Upper lobe of left lung (tissue), 4 donors: ENCODE measurements around the gene PIGV.

Experiments
- EP300 ChIP-seq, 4 donors: sonication (generic); formaldehyde crosslinking; IDR thresholded peaks; one replicate each; pipeline ENCODE4 v1.5.1; 2017; ENCODE audit warnings: antibody characterized with exemption in 4 of 4, control low read depth in 2 of 4
- POLR2AphosphoS5 ChIP-seq, 2 donors: sonication (generic); formaldehyde crosslinking; IDR thresholded peaks; one replicate each; pipeline ENCODE4 v1.5.1; 2017; ENCODE audit warnings: antibody characterized with exemption in 2 of 2
- TF ChIP-seq, protein P1 (sequence below), 6 experiments: fragments of 450-650 bp in 4 of 6; fragments of 200-600 bp in 2 of 6; sonication (generic) in 2 of 6; IDR thresholded peaks; one replicate each; pipeline ENCODE4 v1.5.1; 2016 to 2019; ENCODE audit warnings: antibody characterized with exemption in 6 of 6

DNA sequence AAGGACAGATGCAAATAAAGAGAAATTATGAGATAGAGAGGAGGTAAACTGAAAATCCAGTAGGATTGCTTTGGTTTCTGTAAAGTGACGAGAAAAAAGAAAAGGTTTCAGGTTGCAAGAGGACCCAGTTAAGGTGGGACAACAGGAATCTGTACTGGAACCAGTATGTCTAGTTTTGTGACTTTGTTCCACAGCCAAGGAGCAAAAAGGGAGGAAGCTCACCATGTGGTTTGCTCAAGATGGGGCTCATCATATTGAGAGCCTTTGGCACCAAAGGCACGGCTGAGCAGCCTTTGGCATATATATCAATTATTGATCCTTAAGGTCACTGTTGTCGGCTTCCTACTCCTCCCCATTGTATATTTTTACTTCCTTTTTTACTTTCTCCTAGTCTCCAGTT is 37.0 kb downstream of the PIGV start:
- TF ChIP-seq POLR2AphosphoS5 (IDR thresholded peaks at IDR 0.05) (no peak), EP300 (IDR thresholded peaks at IDR 0.05) (no peak)
- TF ChIP-seq, protein P1, sequence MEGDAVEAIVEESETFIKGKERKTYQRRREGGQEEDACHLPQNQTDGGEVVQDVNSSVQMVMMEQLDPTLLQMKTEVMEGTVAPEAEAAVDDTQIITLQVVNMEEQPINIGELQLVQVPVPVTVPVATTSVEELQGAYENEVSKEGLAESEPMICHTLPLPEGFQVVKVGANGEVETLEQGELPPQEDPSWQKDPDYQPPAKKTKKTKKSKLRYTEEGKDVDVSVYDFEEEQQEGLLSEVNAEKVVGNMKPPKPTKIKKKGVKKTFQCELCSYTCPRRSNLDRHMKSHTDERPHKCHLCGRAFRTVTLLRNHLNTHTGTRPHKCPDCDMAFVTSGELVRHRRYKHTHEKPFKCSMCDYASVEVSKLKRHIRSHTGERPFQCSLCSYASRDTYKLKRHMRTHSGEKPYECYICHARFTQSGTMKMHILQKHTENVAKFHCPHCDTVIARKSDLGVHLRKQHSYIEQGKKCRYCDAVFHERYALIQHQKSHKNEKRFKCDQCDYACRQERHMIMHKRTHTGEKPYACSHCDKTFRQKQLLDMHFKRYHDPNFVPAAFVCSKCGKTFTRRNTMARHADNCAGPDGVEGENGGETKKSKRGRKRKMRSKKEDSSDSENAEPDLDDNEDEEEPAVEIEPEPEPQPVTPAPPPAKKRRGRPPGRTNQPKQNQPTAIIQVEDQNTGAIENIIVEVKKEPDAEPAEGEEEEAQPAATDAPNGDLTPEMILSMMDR (IDR thresholded peaks at IDR 0.05) = no peak
